ENCODE results near the gene NDUFV3. TPM values are rescaled to one million over a fixed set of nuclear protein-coding genes. Genes with fewer than 3 reads are reported as not detected.

NDUFV3 gene
- total and polyA plus RNA-seq, 2 donors (not counting 3 experiments of a cell fraction or from before 2014, with no cell fraction given): 13.4 to 45.7 TPM

- H3K27me3 ChIP-seq (ENCODE audit: control insufficient read depth in 2 of 2, insufficient read depth in 2 of 2, low read length in 2 of 2): no peaks in the 10 kb centered on the region
These were observed 44.0 kb upstream of the NDUFV3 start for GRCh38 chr21:42848932-42849758.

GRCh38 chr21:42849759-42850412, 43.2 kb upstream of the NDUFV3 start:
- no TSS peak for BruUV-seq (replicated peaks)
- TF ChIP-seq, protein P1, sequence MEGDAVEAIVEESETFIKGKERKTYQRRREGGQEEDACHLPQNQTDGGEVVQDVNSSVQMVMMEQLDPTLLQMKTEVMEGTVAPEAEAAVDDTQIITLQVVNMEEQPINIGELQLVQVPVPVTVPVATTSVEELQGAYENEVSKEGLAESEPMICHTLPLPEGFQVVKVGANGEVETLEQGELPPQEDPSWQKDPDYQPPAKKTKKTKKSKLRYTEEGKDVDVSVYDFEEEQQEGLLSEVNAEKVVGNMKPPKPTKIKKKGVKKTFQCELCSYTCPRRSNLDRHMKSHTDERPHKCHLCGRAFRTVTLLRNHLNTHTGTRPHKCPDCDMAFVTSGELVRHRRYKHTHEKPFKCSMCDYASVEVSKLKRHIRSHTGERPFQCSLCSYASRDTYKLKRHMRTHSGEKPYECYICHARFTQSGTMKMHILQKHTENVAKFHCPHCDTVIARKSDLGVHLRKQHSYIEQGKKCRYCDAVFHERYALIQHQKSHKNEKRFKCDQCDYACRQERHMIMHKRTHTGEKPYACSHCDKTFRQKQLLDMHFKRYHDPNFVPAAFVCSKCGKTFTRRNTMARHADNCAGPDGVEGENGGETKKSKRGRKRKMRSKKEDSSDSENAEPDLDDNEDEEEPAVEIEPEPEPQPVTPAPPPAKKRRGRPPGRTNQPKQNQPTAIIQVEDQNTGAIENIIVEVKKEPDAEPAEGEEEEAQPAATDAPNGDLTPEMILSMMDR (IDR thresholded peaks at IDR 0.05; ENCODE audit: extremely low read depth in 1 of 2, insufficient read depth in 1 of 2, low read depth in 1 of 2, low read length in 2 of 2): no peak
- TF ChIP-seq POLR2A (IDR thresholded peaks at IDR 0.05; ENCODE audit: low read depth, low read length): no peak
- TF ChIP-seq POLR2AphosphoS5 (IDR thresholded peaks at IDR 0.05; ENCODE audit: insufficient read depth, low read depth, low read length): no peak
- TF ChIP-seq MYC (IDR thresholded peaks at IDR 0.05; ENCODE audit: low read depth, low read length): no peak
- no peak for TF ChIP-seq JUN (IDR thresholded peaks at IDR 0.05; ENCODE audit: borderline replicate concordance, insufficient read depth, insufficient read length, low read depth)
- TF ChIP-seq, protein P2, sequence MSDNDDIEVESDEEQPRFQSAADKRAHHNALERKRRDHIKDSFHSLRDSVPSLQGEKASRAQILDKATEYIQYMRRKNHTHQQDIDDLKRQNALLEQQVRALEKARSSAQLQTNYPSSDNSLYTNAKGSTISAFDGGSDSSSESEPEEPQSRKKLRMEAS (IDR thresholded peaks at IDR 0.05; ENCODE audit: insufficient read depth, insufficient read length): no peak
- dilution Hi-C loops (cut with MboI; ENCODE audit: extremely low pct_ligation_motif_present, low sequenced_read_pairs) (no loop called here), intact Hi-C loops (cut with micrococcal nuclease) (no loop called here)
- Histone ChIP-seq H3K4me1 (ENCODE audit: control insufficient read depth, extremely low read depth, insufficient read depth, low read length) (no peaks in the 10 kb centered on the region), H3K27ac (ENCODE audit: insufficient read depth, low read depth, low read length) (no peak overlapping the region), H2AFZ (ENCODE audit: low read depth, low read length) (no peak overlapping the region), H3K36me3 (ENCODE audit: control insufficient read depth in 2 of 2, extremely low read depth in 1 of 2, insufficient read depth in 2 of 2, low read length in 2 of 2) (peaks cover 7 to 56% of the 10 kb centered on the region in 2 experiments), H3K9me1 (replicated peaks; ENCODE audit: control insufficient read depth, extremely low read depth, insufficient read depth, low read length) (no peaks in the 10 kb centered on the region), H3K79me2 (ENCODE audit: control insufficient read depth, insufficient read depth, low read length) (peaks cover 26% of the 10 kb centered on the region), H3K27me3 (ENCODE audit: control insufficient read depth in 2 of 2, insufficient read depth in 2 of 2, low read length in 2 of 2) (no peaks in the 10 kb centered on the region), H3K4me2 (ENCODE audit: insufficient read depth, low read length) (no peak overlapping the region), H3K9ac (replicated peaks; ENCODE audit: extremely low read depth, insufficient read depth, low read length) (no peak overlapping the region), H3K9me3 (replicated peaks; ENCODE audit: control insufficient read depth, insufficient read depth, low read length) (no peaks in the 10 kb centered on the region), H3K4me3 (replicated peaks in 1 of 3; ENCODE audit: insufficient read depth in 1 of 3, low read depth in 1 of 3, low read length in 3 of 3) (no peak overlapping the region), H4K20me1 (replicated peaks; ENCODE audit: control insufficient read depth, extremely low read depth, insufficient read depth, low read length) (no peaks in the 10 kb centered on the region)
- CTCF ChIA-PET: no interaction called here
- FAIRE-seq: no peak
- no peak for DNase-seq (ENCODE audit: low read depth, low spot score)
- POLR2A ChIA-PET: no interaction called here

More at GRCh38 chr21:42848932-42849758, 44.0 kb upstream of the NDUFV3 start:
- BruUV-seq (replicated peaks): no TSS peak
- no peak overlapping the region for H3K9ac ChIP-seq (replicated peaks; ENCODE audit: extremely low read depth, insufficient read depth, low read length)
- no peak for DNase-seq (ENCODE audit: low read depth, low spot score)
- intact Hi-C loops (cut with micrococcal nuclease) (no loop called here), dilution Hi-C loops (cut with MboI; ENCODE audit: extremely low pct_ligation_motif_present, low sequenced_read_pairs) (no loop called here)
- H3K4me2 ChIP-seq (ENCODE audit: insufficient read depth, low read length): no peak overlapping the region
- H3K36me3 ChIP-seq (ENCODE audit: control insufficient read depth in 2 of 2, extremely low read depth in 1 of 2, insufficient read depth in 2 of 2, low read length in 2 of 2): peaks cover 7 to 51% of the 10 kb centered on the region in 2 experiments
- H4K20me1 ChIP-seq (replicated peaks; ENCODE audit: control insufficient read depth, extremely low read depth, insufficient read depth, low read length): no peaks in the 10 kb centered on the region
- H3K4me1 ChIP-seq (ENCODE audit: control insufficient read depth, extremely low read depth, insufficient read depth, low read length): no peaks in the 10 kb centered on the region
- TF ChIP-seq EZH2 (IDR thresholded peaks at IDR 0.05; ENCODE audit: borderline replicate concordance, low read depth, low read length, severe bottlenecking): no peak
- H3K4me3 ChIP-seq (replicated peaks in 1 of 3; ENCODE audit: insufficient read depth in 1 of 3, low read depth in 1 of 3, low read length in 3 of 3): no peak overlapping the region
- H3K27ac ChIP-seq (ENCODE audit: insufficient read depth, low read depth, low read length): no peak overlapping the region
- ChIA-PET CTCF (no interaction called here), POLR2A (no interaction called here)
- H3K79me2 ChIP-seq (ENCODE audit: control insufficient read depth, insufficient read depth, low read length): peaks cover 33% of the 10 kb centered on the region
- H3K9me1 ChIP-seq (replicated peaks; ENCODE audit: control insufficient read depth, extremely low read depth, insufficient read depth, low read length): no peaks in the 10 kb centered on the region
- no peak for FAIRE-seq
- no peaks in the 10 kb centered on the region for H3K9me3 ChIP-seq (replicated peaks; ENCODE audit: control insufficient read depth, insufficient read depth, low read length)
- H2AFZ ChIP-seq (ENCODE audit: low read depth, low read length): no peak overlapping the region
